GM03348 (cell line): ENCODE measurements around the gene CCHCR1.

Experiments used
- DNase-seq: peaks from one replicate; pipeline ENCODE4 v3.0.0; 2012; ENCODE audit warnings: low spot score

CCHCR1 gene

DNA sequence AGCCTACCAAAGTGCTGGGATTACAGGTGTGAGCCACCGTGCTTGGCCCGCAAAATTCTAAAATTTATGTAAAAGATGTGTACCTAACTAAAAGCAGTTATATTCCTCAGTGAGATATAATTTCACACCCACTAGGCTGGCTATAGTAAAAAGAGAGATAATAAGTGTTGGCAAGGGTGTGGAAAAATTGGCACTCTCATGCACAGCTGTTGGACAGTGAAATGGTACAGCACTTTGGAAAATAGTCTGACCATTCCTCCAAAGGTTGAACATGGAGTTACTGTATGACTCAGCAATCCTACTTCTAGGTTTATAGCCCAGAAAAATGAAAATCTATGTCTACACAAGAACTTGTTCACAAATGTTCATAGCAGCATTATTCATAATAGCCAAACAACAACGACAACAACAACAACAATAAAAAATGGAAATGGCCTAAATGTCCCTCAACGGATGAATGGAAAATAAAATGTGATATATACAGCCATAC is 59.1 kb downstream of the CCHCR1 start:
- no peak for DNase-seq

DNA sequence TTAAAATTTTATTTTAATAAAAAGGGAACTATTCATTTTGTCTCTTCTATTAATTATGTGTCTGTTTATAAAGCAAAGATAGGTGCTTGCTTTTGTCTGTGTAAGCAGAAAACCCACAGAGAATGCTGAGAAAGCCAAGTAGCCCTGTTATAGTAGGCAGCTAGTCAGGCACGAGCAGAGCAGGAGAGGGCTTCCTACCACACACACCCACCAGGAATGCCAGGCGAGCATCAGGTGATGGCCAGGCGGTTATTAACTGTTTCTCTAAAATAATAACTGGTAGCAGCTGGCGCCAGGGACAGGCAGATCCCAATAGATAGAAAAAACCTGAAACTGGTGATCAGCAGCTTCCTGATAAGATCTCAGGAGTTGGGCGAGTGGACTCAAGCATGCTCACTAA is 60.9 kb downstream of the CCHCR1 start:
- DNase-seq, result no peak

DNA sequence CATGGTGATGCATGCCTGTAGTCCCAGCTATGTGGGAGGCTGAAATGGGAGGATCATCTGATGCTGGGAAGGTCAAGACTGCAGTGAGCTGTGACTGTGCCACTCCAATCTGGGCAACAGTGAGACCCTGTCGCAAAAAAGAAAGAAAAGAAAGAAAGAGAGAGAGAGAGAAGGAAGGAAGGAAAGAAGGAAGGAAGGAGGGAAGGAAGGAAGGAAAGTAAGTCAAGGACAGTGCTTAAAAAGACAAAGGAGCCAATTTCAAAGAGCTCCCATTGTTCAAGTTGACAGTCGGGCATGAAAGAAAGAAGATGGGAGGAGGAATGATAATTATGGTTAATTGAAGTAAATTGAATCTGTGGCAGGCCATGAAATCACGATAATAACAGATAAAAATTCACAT is 61.4 kb downstream of the CCHCR1 start:
- no peak for DNase-seq

DNA sequence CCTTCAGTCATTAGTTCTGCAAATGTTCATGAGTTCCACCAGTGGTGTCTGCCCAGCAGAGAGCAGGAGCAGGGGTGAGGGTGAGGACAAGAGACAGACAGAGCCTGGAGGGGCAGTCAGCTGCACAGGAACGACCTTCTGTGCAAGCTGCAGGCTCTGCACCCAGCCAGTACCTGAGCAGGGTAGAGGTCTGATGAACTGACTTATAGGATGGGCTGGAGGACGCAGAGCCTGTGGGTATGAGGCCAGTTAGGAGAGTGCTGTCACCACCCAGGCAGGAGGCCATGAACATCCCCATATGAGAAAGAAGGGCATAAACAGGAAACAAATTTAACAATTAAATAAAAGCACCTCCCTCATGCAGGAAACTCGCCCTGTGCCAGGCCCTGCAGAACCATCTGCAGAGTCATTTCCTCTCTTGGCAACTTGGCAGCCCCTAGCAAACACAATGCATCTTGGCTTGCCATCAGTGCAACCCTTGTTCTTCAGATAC is 63.2 kb downstream of the CCHCR1 start:
- DNase-seq, result no peak

DNA sequence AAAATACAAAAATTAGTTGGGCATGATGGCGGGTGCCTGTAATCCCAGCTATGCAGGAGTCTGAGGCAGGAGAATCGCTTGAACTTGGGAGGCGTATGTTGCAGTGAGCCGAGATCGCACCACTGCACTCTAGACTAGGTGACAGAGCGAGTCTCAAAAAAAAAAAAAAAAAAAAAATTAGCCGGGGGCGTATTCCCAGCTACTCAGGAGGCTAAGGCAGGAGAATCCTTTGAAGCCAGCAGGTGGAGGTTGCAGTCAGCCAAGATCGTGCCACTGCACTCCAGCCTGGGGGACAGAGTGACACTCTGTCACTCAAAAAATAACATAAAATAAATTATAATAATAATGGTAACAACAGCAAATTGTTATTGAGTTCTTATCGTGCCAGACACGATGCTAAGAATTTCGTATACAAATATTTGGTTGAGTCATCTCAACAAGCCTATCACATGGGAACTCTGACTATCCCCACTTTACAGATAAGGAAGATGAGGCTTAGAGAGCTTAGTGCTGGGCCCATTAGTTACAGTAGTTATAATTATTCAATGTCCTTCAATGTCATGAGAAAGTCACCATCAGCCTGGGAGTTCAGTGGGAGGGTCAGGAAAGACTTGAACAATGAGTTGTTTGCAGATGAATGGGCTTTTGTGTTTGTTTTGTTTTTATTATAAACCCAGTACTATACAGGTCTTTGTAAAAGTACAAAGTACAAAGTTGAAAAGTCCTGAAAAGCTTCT is 64.7 kb downstream of the CCHCR1 start:
- no peak for DNase-seq
